Rectal smooth muscle tissue (tissue), 1 donor: Measurements from ENCODE around the gene EFTUD2.

Experiments used
- H3K27ac ChIP-seq: one replicate; pipeline ENCODE4 v1.7.0; 2013; ENCODE audit warnings: low read depth, low read length, inconsistent platforms
- H3K27me3 ChIP-seq: one replicate; pipeline ENCODE4 v1.7.0; 2013; ENCODE audit warnings: low read length; ENCODE audit not compliant: control insufficient read depth, insufficient read depth
- H3K36me3 ChIP-seq: one replicate; pipeline ENCODE4 v1.7.0; 2013; ENCODE audit warnings: low read length; ENCODE audit not compliant: control insufficient read depth, insufficient read depth
- H3K4me1 ChIP-seq: one replicate; pipeline ENCODE4 v1.7.0; 2013; ENCODE audit warnings: low read length; ENCODE audit not compliant: control insufficient read depth, insufficient read depth
- H3K4me3 ChIP-seq: one replicate; pipeline ENCODE4 v1.7.0; 2013; ENCODE audit warnings: low read length
- H3K9ac ChIP-seq: one replicate; pipeline ENCODE4 v1.7.0; 2013; ENCODE audit warnings: low read length

Gene EFTUD2

DNA sequence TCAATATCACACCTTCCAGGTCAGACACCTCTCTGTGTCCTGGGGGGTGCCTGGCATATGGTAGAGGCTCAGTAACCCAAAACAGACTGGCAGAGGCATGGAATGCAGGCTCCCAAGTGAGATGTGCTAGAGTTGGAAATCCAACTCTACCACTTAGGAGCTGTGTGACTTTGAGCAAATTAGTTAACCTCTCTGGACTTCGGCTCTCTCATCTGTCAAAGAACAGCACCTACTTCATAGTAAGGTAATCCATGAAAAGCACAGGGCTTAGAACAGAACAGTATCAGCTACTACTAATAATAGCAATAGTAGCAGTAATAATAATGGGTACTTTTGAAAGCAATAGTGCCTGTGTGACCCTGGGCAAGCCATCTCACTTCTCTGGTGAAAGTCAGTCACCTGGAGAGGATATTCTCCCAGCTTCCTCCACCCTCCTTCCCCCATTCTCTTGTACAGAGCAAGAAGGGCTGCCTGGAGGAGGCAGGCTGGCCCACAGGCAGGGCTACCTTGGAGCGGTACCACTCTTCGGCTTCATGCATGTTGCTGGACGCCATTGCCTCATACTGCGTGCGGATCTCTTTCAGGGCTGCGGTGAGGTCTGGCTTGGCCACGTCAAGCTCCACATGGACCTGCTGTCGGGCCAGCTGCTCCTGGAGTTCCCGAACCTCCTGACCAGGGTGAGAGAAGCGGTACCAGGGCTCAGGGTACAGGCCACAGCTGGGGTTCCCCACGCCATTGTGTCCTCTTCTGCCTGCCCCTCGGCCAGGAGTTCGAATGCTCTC lies 13.7 kb upstream of the EFTUD2 start:
- Histone ChIP-seq H3K36me3 (no peaks in the 10 kb centered on the region), H3K27me3 (peaks cover 5% of the 10 kb centered on the region), H3K4me1 (peaks cover 13% of the 10 kb centered on the region), H3K27ac (no peak overlapping the region), H3K9ac (no peak overlapping the region), H3K4me3 (no peak overlapping the region)

GRCh38 chr17:44911133-44912001 lies 12.1 kb upstream of the EFTUD2 start:
- peaks cover 5% of the 10 kb centered on the region for H3K27me3 ChIP-seq
- no peaks in the 10 kb centered on the region for H3K36me3 ChIP-seq
- no peak overlapping the region for H3K9ac ChIP-seq
- peaks cover 2% of the 10 kb centered on the region for H3K4me1 ChIP-seq
- no peak overlapping the region for H3K27ac ChIP-seq
- H3K4me3 ChIP-seq = peak overlapping the region; percentile 33

DNA sequence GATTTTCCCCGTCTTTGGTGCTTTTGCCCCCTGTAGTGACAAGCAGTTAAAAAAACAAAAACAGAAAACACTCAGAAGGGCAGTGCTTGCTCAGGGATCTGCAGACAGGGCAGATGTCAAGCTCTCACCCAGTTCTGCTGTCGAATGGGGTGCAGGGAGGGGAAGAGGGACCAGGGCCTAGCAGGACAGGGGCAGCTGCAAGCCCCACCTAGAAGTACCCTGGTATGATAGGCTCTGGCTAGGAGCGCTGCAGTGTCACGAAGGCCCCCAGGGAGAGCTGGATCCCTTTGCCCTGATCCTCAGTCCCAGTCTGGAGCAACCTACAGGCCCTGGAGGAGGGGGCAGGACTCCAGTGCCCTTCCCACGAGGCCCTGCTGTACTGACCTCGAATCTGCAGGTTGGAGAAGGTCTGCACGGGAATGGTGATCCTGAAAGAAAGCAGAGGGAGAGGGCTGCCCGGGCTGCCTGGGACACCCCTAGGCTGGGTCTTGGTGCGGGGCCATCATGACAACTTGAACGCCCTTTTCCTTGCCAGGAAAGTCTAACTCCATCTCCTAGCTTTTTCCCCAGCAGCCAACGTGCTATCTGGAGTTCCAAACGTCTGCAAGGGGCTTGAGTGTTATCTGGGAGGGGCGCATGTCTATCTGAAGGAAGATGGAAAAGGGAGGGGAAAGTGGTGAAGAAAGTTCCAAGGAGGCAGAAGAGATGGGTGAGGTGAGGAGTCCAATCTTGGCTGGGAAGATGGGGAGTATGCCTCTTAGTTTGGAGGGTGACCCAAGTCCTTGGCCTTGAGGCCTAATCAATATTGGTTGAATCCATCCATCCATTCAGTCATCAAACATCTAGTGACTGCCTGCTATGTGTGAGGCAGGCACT lies 11.2 kb upstream of the EFTUD2 start:
- Histone ChIP-seq H3K9ac (no peak overlapping the region), H3K27me3 (peaks cover 5% of the 10 kb centered on the region), H3K4me1 (no peaks in the 10 kb centered on the region), H3K27ac (no peak overlapping the region), H3K36me3 (no peaks in the 10 kb centered on the region), H3K4me3 (no peak overlapping the region)

- Histone ChIP-seq H3K36me3 (no peaks in the 10 kb centered on the region), H3K27me3 (peaks cover 5% of the 10 kb centered on the region), H3K4me3 (no peak overlapping the region), H3K9ac (no peak overlapping the region), H3K4me1 (no peaks in the 10 kb centered on the region), H3K27ac (no peak overlapping the region)
These were observed 10.5 kb upstream of the EFTUD2 start for GRCh38 chr17:44909681-44910144.

DNA sequence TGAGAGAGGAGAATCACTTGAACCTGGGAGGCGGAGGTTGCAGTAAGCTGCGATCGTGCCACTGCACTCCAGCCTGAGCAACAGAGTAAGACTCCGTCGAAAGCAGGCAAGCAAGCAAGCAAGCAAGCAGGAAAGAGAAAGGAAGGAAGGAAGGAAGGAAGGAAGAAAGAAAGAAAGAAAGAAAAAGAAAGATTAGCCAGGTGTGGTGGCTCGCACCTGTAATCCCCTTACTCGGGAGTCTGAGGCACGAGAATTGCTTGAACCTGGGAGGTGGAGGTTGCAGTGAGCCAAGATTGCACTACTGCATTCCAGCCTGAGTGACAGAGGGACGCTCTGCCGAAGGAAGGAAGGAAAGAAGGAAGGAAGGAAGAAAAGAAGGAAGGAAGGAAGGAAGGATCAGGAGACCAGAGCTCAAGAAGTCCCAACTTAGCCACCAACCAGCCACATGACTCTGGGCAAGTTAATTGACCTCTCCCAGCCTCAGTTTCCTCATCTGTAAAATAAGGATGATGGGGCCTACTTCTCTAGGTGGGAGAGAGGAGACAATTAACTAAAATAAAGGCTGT lies 9.6 kb upstream of the EFTUD2 start:
- no peaks in the 10 kb centered on the region for H3K4me1 ChIP-seq
- H3K36me3 ChIP-seq = no peaks in the 10 kb centered on the region

DNA sequence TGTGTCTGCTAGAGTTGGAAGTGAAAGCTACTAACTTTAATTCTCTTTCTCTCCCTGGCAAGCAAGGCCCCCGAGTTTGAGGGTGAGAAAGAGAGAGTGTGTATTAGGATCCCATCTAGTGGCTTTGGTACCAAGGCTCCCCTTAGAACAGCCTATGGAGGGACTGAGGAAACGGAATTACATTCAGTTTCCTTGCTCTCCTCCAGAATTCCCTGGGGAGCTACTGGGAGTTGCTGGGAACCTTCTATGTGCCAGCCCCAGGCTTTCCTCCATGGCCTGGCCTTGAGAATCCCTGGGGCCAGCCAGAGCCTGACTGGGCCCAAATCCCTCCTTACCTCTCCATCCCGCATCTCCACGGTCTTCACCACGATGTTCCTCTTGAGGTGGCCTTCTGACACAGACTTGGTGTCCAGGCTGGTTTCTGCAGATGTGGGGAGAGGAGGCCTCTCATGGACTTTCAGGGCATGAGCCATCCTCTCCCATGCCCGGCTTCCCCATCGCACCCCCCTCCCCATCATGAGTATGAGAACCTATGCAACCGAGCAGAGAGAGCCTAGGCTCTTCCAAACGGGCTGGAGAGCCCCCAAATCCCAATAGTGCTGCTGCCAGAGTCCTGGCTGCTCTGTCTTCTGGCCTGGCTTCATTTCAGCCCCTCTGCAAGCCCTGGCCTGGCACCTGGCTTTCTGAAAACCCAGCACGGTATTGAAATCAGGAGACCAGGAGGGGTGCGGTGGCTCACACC lies 8.7 kb upstream of the EFTUD2 start:
- no peaks in the 10 kb centered on the region for H3K36me3 ChIP-seq
- peaks cover 5% of the 10 kb centered on the region for H3K27me3 ChIP-seq
- no peak overlapping the region for H3K4me3 ChIP-seq
- H3K27ac ChIP-seq = no peak overlapping the region
- H3K9ac ChIP-seq = no peak overlapping the region
- no peaks in the 10 kb centered on the region for H3K4me1 ChIP-seq

More for the DNA sequence above, 9.6 kb upstream of the EFTUD2 start:
- H3K27me3 ChIP-seq = peaks cover 5% of the 10 kb centered on the region
- H3K27ac ChIP-seq = no peak overlapping the region
- no peak overlapping the region for H3K4me3 ChIP-seq
- H3K9ac ChIP-seq = no peak overlapping the region

DNA sequence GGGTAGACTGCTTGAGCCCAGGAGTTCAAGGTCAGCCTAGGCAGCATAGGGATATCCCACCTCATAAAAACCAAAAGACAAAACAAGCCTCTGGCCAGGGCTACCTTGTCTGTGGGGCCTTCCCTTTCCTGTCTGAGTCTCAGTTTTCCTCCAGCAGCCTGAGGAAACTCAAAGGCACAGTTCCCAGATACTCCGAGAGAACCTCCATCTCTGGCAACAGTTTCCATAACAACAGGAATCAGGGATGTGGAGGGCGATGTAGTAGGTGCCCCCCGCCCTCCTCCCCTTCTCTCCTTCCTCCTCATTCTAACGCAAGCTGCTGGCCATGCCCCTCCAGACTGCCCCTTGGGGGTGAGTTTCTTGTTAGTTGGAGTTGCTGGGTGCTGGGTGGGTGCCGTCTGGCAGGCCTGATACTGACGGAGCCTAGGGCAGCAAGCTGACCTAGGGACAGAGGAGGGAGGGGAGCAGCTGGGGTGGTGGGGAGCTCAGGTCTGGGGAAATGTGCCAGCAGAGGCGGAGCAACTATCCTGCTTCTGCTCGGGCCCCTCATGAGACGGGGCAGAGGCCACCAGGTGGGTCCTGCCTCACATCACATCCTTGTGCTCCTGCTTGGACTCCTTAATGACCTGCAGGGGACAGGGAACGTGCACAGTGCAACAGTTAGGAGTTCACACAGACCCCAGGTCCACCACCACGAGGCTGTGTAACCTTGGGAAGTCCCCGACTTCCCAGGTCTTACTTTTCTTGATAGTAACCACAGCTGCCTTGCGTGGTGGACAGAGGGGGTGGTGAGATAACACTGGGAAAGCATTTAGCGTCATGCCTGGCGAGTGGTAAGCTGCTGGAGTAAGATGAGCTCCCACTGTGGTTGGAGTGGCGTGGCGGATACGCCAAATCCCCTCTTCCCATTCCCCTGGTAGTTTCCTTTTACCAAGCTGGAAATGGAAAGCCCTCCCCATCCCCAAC lies 7.8 kb upstream of the EFTUD2 start:
- Histone ChIP-seq H3K27me3 (peaks cover 2% of the 10 kb centered on the region), H3K9ac (no peak overlapping the region), H3K36me3 (no peaks in the 10 kb centered on the region), H3K4me3 (no peak overlapping the region), H3K27ac (no peak overlapping the region), H3K4me1 (no peaks in the 10 kb centered on the region)

- H3K4me3 ChIP-seq = no peak overlapping the region
- no peaks in the 10 kb centered on the region for H3K4me1 ChIP-seq
- H3K36me3 ChIP-seq = no peaks in the 10 kb centered on the region
- no peak overlapping the region for H3K27ac ChIP-seq
- H3K27me3 ChIP-seq = peaks cover under 1% of the 10 kb centered on the region
- no peak overlapping the region for H3K9ac ChIP-seq
These were observed 6.9 kb upstream of the EFTUD2 start for GRCh38 chr17:44906010-44906646.

- no peak overlapping the region for H3K4me3 ChIP-seq
- H3K27ac ChIP-seq = no peak overlapping the region
- H3K9ac ChIP-seq = no peak overlapping the region
These were observed 6.1 kb upstream of the EFTUD2 start for GRCh38 chr17:44905006-44906000.

More at GRCh38 chr17:44905006-44906000, 6.1 kb upstream of the EFTUD2 start:
- Histone ChIP-seq H3K4me1 (peaks cover 3% of the 10 kb centered on the region), H3K27me3 (no peaks in the 10 kb centered on the region), H3K36me3 (no peaks in the 10 kb centered on the region)
